CD1c-positive myeloid dendritic cell (primary cell): Measurements from ENCODE around the gene HDDC2.

Experiments
- DNase-seq: peaks from one replicate; pipeline ENCODE4 v3.0.0-alpha.2; 2016; ENCODE audit errors: extremely low spot score

HDDC2 gene

GRCh38 chr6:125236536-125237327 is 65.0 kb downstream of the HDDC2 start:
- DNase-seq = no peak

DNA sequence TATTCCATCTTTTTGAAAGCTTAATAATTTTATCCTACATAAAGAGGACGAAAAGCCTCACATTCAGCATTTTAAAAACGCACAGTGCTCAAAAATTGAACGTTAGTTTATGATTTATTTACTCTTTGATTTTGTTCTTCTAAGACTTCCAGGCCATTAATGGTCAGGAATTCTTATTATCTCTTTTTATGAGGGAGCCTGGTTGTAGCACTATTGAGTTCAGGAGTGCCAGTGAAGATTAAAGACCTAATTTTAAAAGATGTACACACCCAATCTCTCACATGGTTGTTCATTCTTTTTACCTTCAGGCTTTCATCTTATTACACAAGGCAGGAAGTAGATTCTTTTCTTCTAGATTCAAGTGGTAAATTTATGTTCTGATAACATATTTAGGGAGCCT is 68.6 kb downstream of the HDDC2 start:
- no peak for DNase-seq

DNA sequence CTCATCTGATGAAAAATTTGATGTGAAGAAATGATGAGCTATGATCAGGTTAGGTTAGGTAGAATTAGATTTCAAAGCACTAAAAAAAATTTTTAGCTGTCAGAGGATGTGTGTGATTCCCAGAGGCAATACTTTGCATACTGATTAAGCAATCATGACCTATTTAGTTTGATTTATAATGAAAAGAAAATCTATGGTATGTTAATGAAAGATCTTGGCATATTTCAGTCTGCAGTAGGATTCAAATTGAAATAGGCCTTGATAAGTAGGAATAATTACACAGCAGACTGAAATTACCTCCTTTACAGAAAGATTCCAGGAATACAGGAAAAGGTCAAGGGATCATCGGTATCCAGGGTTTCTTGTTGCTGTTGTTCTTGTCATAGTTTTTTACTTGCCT is 69.3 kb downstream of the HDDC2 start:
- no peak for DNase-seq

- DNase-seq = no peak
Measured at GRCh38 chr6:125231574-125232343, 70.0 kb downstream of the HDDC2 start.

DNA sequence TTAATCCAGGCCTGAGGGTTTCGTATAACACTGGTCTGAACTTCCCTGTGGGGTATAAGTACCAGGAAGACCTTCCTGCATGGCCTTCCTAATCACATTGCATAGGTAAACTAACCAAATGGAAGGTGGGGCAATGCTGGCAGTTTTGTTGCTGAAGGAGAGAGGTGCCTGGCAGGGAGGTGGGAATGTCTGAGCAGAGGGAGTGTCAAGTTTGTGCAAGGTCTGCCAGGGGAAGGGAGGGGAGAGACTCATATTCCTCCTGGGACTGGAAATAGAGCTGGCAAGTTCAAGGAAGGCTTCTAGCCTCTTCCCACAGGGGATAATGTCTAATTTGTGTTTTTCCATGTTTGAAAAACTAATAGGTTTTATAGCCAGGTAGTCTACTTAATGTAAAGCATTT is 70.6 kb downstream of the HDDC2 start:
- DNase-seq = no peak

- DNase-seq = no peak
Measured at GRCh38 chr6:125230674-125231073, 71.1 kb downstream of the HDDC2 start.

- DNase-seq = no peak
Measured at GRCh38 chr6:125228981-125229479, 72.7 kb downstream of the HDDC2 start.

GRCh38 chr6:125227244-125227643 is 74.5 kb downstream of the HDDC2 start:
- DNase-seq = no peak
